Tibial nerve (tissue), 4 donors: ENCODE measurements around the gene ZCCHC17.

ENCODE experiments used
- EP300 ChIP-seq, 2 donors: sonication (generic); formaldehyde crosslinking; IDR thresholded peaks; one replicate each; pipeline ENCODE4 v1.6.1; 2017; ENCODE audit warnings: antibody characterized with exemption in 2 of 2, mild to moderate bottlenecking in 1 of 2
- POLR2A ChIP-seq, 2 donors: fragments of 450-650 bp; IDR thresholded peaks; one replicate each; pipeline ENCODE4 v1.6.1; 2017; ENCODE audit warnings: antibody characterized with exemption in 2 of 2, mild to moderate bottlenecking in 2 of 2, moderate library complexity in 2 of 2
- TF ChIP-seq, protein P1 (sequence below), 5 experiments: fragments of 200-600 bp in 3 of 5; fragments of 450-650 bp in 2 of 5; sonication (generic) in 3 of 5; IDR thresholded peaks; one replicate each; pipeline ENCODE4 v1.5.1; 2016 to 2019; ENCODE audit warnings: antibody characterized with exemption in 5 of 5, mild to moderate bottlenecking in 3 of 5, moderate library complexity in 2 of 5

DNA sequence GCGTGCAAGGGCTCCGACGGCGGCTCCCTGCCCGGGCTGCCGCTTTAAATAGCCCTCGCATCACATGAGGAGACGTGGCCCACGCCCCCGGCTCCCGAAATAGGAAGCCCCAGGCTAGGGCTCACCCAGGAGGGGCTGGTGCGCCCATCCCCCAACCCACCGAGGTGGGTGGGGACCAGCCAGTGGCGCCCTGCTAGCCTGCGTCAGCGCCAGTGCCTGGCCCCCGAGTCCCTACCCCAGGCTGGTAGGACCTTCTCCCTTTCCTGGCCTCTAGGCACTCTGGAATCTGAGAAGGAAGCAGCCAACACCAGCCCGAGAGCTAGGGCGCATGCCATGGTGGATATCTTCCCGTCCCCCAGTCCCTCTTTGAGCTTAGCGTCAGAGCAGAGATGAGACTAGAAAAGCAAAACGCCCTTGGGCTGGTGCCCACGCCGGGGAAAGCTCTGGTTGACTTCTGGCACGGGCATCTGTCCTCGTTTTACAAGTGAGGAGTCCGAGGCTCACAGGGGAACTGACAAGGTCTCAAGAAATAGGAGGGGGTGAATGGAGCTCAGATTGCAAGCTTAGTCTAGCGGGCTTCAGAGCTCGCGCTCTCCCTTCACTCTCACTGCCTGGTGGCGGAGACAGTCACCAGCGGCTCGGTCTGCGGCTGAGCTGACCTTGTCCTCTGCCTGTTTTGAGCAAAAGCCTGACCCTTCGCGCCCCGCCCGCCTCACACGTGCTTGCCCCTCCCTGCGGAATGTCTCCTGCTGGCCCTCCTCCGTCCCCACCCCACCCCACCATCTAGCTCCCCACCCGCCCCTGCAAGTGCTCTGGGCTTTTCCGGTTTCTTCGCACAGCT, 76.4 kb downstream of the ZCCHC17 start, which contains the start of gene FABP3:
- TF ChIP-seq, protein P1, sequence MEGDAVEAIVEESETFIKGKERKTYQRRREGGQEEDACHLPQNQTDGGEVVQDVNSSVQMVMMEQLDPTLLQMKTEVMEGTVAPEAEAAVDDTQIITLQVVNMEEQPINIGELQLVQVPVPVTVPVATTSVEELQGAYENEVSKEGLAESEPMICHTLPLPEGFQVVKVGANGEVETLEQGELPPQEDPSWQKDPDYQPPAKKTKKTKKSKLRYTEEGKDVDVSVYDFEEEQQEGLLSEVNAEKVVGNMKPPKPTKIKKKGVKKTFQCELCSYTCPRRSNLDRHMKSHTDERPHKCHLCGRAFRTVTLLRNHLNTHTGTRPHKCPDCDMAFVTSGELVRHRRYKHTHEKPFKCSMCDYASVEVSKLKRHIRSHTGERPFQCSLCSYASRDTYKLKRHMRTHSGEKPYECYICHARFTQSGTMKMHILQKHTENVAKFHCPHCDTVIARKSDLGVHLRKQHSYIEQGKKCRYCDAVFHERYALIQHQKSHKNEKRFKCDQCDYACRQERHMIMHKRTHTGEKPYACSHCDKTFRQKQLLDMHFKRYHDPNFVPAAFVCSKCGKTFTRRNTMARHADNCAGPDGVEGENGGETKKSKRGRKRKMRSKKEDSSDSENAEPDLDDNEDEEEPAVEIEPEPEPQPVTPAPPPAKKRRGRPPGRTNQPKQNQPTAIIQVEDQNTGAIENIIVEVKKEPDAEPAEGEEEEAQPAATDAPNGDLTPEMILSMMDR (IDR thresholded peaks at IDR 0.05) = no peak
- no peak for TF ChIP-seq EP300 (IDR thresholded peaks at IDR 0.05)
- TF ChIP-seq POLR2A (IDR thresholded peaks at IDR 0.05) = peak in 1 of 2 donors; percentile 26
